D721Med (cell line): ENCODE results near the gene PLD1.

ENCODE experiments used
- DNase-seq: peaks from one replicate; pipeline ENCODE4 v3.0.0; 2011; ENCODE audit warnings: low spot score; ENCODE audit not compliant: insufficient read length
- FAIRE-seq: peaks from 2 replicates; lab custom pipeline; 2011; peaks lifted over from hg19 to GRCh38; lab: Jason Lieb, UNC
- CTCF ChIP-seq: IDR thresholded peaks from 2 replicates; pipeline ENCODE4 v1.5.1; 2012; ENCODE audit warnings: mild to moderate bottlenecking, control low read depth; ENCODE audit not compliant: insufficient read depth; ENCODE audit errors: missing control alignments

The PLD1 gene

GRCh38 chr3:171654809-171655208, 155.5 kb downstream of the PLD1 start:
- TF ChIP-seq CTCF, result no peak
- DNase-seq, result no peak
- no peak for FAIRE-seq

- no peak for TF ChIP-seq CTCF
- DNase-seq (no peak), FAIRE-seq (no peak)
Measured at GRCh38 chr3:171654326-171654725, 156.0 kb downstream of the PLD1 start.

- DNase-seq, result no peak
- TF ChIP-seq CTCF, result no peak
- FAIRE-seq, result no peak
Measured at GRCh38 chr3:171653701-171654100, 156.6 kb downstream of the PLD1 start.

- DNase-seq (no peak), FAIRE-seq (no peak)
- no peak for TF ChIP-seq CTCF
Measured at GRCh38 chr3:171652932-171653331, 157.4 kb downstream of the PLD1 start.

- DNase-seq (no peak), FAIRE-seq (no peak)
- TF ChIP-seq CTCF, result no peak
Measured at GRCh38 chr3:171649911-171650592, 160.2 kb downstream of the PLD1 start.

- TF ChIP-seq CTCF, result no peak
- FAIRE-seq (no peak), DNase-seq (no peak)
Measured at GRCh38 chr3:171649267-171649666, 161.0 kb downstream of the PLD1 start.

- no peak for TF ChIP-seq CTCF
- FAIRE-seq, result no peak
- no peak for DNase-seq
Measured at GRCh38 chr3:171648069-171648468, 162.2 kb downstream of the PLD1 start.
